PC-9 (cell line): ENCODE measurements around the gene SERHL2.
"Not testable (repeated sequence)": the region's sequence is repeated elsewhere in the genome, so short reads cannot be mapped to it uniquely, and the experiment has no call there.

Experiments
- CTCF ChIP-seq: fragments of 200-600 bp; sonication (generic); conservative IDR thresholded peaks from 2 replicates; pipeline ENCODE4 v1.6.1; 2017; ENCODE audit warnings: mixed run types, antibody characterized with exemption, mild to moderate bottlenecking, moderate library complexity
- EZH2 ChIP-seq: fragments of 200-600 bp; sonication (generic); IDR thresholded peaks from 2 replicates; pipeline ENCODE4 v1.8.0; 2017; ENCODE audit warnings: antibody characterized with exemption, low read depth

- TF ChIP-seq CTCF, EZH2: not testable (repeated sequence)
These were observed 17.1 kb upstream of the SERHL2 start for GRCh38 chr22:42536634-42537033.
